ENCODE measurements around the gene S100PBP.
"Not testable (repeated sequence)": the region's sequence is repeated elsewhere in the genome, so short reads cannot be mapped to it uniquely, and the experiment has no call there.

The S100PBP gene

DNA sequence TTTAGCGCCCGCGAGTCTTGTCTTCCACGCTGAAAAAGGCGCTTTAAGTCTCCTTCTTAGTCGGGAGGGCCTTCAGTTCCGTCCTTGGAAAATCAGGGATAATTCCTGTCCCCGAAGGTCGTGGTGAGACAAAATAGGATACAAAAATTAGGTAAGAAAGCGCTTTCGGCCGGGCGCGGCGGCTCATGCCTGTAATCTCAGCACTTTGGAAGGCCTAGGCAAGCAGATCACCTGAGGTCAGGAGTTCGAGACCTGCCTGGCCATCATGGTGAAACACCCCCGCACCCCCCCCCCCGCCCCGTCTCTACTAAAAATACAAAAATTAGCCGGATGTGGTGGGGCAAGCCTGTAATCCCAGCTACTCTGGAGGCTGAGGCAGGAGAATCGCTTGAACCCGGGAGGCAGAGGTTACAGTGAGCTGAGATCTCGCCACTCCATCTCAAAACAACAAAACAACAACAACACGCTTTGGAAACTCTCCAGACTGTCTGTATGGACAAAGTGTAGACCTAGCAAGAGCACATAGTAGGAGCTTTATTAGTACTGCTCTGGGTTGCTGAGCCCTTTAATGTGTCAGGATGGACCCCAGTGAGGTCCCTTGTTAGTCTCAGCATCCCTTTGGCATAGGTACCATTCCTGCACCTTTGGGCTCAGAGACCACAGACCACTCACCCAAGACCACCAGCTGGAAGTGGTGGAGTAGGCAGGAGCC lies 84.5 kb downstream of the S100PBP start:
- DNase-seq = no peak

DNA sequence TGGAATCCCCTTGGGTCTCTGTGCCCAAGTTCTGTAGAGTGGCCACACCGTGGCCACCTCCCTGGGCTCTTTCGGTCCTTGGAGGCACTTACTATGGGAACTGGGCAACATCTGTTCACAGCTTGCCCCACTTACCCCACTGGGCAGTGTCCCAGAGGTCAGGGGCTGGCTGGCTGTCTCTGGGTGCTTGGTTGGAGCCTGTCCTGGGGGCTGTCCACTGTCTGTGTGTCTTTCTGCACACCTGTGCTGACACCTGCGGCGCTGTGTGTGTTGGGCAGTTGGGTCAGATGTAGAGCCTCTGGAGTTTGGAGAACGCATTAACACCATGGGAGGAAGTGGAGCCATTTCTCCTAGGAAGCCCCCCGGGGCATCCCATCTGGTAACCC lies 85.1 kb downstream of the S100PBP start:
- no peak for DNase-seq

DNA sequence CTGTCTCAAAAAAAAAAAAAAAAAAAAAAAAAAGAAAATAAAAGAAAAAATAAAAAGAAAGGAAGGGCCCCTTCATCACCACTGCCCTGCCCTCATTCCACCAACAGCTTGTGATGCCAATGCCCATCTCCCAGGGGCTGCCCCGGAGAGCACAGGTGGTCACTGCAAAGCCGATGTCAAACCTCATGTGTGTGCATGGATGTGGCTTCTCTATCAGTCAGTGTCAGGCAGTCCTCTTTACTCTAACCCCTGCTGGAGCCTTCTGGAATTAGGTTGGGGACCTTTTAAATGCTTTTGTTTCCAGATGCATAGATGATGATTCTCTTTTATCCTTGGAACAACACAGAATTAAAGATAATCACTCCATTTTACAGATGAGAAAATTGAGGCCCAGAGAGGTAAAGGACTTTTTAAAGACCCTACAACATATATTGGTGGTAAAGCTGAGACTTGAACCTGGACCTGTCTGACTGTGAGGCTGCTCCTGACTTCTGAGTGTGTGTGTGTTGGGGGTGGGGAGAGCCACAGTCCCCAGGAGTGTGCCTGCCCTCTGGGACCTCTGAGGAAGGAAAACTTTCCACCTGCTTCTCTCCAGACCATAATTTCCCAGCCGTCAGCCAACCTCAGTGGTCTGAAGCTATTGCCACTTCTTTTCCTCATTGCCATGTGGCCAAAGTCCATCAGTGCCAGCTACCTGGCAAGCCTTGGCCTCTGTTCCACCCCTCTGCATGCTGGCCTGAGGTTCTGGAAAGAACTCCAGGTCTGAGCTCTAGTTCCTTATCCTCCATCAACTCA lies 86.7 kb downstream of the S100PBP start:
- DNase-seq = no peak

DNA sequence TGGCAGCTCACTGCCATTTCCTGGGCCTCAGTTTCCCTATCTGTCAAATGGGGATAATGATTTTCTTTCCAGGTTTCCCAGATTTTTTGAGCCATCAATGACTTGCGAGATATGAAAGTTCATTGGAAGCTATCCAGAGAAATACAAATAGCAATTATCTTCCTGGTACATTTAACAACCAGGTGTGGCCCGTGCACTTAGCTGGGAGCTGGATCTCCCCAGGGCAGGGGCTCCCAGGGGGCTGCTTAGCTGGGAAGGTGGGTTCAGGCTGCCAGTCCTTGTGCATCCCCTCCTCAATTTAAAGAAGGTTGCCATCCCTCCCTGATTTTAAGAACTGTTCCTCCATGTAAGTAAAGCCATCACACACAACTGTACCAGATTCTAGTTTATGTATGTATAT lies 87.3 kb downstream of the S100PBP start:
- DNase-seq = no peak

DNA sequence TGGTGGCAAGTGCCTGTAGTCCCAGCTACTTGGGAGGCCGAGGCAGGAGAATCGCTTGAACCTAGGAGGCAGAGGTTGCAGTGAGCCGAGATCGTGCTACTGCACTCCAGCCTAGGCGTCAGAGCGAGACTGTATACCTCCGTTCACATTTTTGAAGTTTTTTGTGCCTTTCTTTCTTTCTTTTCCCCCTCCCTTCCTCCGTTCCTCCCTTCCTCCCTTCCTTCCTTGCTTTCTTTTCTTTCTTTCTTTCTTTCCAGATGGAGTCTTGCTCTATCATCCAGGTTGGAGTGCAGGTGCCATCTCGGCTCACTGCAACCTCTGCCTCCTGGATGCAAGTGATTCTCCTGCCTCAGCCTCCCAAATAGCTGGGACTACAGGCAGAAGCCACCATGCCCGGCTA lies 88.1 kb downstream of the S100PBP start:
- DNase-seq = not testable (repeated sequence)

DNA sequence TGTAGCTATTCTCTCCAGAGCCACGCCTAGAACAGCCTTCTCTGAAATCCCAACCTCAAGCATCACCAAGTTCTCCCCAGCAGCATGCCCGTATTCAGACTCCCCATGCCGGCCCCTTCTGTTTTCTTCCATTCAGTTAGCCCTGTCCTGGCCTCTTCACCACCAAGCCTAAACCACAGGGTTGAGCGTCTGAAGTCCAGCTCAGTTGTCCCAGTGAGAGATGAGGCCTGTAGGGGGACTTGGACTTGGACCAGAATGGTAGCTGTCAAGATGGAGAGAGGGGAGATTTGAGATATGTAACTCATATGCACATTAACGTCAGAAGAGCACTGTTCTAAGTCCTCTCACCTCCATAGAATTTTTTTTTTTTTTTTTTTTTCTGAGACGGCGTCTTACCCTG lies 89.2 kb downstream of the S100PBP start:
- DNase-seq = no peak

DNA sequence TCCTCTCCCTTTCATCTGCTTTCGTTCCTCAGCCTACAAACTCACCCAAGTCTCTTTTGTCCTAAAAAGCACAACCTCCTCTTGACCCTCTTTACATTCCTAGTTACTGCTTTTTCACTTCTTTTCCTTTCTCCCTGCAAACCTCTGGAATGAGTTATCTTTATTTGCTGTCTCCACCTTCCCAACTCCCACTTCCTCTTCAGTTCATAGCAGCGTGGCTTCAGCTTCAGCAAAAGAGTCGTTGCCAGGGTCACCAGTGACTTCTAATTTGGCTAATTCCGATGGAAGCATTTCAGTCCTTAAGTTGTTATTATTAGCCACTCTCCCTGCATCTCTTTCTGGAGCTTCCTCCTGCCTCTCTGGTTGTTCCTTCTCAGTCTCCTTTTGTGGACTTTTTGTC lies 90.0 kb downstream of the S100PBP start:
- DNase-seq = no peak
